K562 (cell line): ENCODE results near the gene TAS2R9.

Experiments
- CTCF ChIP-seq, 3 experiments: IDR thresholded peaks in 2 of 3; conservative IDR thresholded peaks in 1 of 3; 2 replicates each; pipeline ENCODE4 v1.5.1; 2011 to 2012; ENCODE audit warnings: low read length in 3 of 3, mild to moderate bottlenecking in 3 of 3, control low read depth in 2 of 3, improper control_type of control experiment in 1 of 3, inconsistent platforms in 1 of 3, low read depth in 1 of 3, mixed read lengths in 1 of 3, moderate library complexity in 1 of 3; ENCODE audit not compliant: insufficient read depth in 2 of 3
- FOXP4 ChIP-seq: sonication (generic); formaldehyde crosslinking; IDR thresholded peaks from 2 replicates; pipeline ENCODE4 v1.8.0; 2022; ENCODE audit warnings: mild to moderate bottlenecking, missing genetic modification reagents, borderline replicate concordance
- NR2C2 ChIP-seq, 2 experiments: fragments of 200-800 bp in 1 of 2; sonication (Bioruptor generic) in 1 of 2; sonication (generic) in 1 of 2; formaldehyde crosslinking in 1 of 2; IDR thresholded peaks; 2 replicates each; pipeline versions ENCODE4 v1.6.1 to v1.8.0; 2016 to 2022; ENCODE audit warnings: mild to moderate bottlenecking in 1 of 2, missing compliant biosample characterization in 1 of 2, missing genetic modification characterization in 1 of 2, missing genetic modification reagents in 1 of 2
- SMARCA4 ChIP-seq: fragments of 450-650 bp; IDR thresholded peaks from 2 replicates; pipeline ENCODE4 v1.6.1; 2016
- SP1 ChIP-seq: sonication (generic); formaldehyde crosslinking; IDR thresholded peaks from 2 replicates; pipeline ENCODE4 v1.8.1; 2022; ENCODE audit warnings: mild to moderate bottlenecking, missing genetic modification reagents
- ZNF253 ChIP-seq: fragments of 250-450 bp; sonication (Bioruptor Pico); conservative IDR thresholded peaks from 2 replicates; pipeline ENCODE4 v1.6.1; 2021; ENCODE audit warnings: mild to moderate bottlenecking

- no peak for TF ChIP-seq SP1
- TF ChIP-seq ZNF253 (CRISPR knock-in tag), result no peak
- TF ChIP-seq CTCF (IDR thresholded peaks at IDR 0.05 in 2 of 3, conservative IDR thresholded peaks at IDR 0.05 in 1 of 3; ENCODE audit: insufficient read depth in 2 of 3, low read depth in 1 of 3, low read length in 3 of 3), result no peak
- no peak for TF ChIP-seq FOXP4 (CRISPR knock-in tag)
- TF ChIP-seq NR2C2 (CRISPR knock-in tag; IDR thresholded peaks at IDR 0.05), result no peak
- no peak for TF ChIP-seq NR2C2 (tag; IDR thresholded peaks at IDR 0.05)
- no peak for TF ChIP-seq SMARCA4
Observed at GRCh38 chr12:10824957-10825356, 15.0 kb upstream of the TAS2R9 start.
